ENCODE results near the gene SPATA25.

- TF ChIP-seq CTCF (IDR thresholded peaks at IDR 0.05) (no peak), POLR2A (IDR thresholded peaks at IDR 0.05) (no peak), EP300 (IDR thresholded peaks at IDR 0.05) (no peak)
Measured at GRCh38 chr20:45925821-45926506, 38.5 kb upstream of the SPATA25 start.
